Kidney (tissue), 14 donors: ENCODE results near the gene CEP57L1. TPM values are rescaled to one million over a fixed set of nuclear protein-coding genes. Genes with fewer than 3 reads are reported as not detected.

ENCODE experiments used
- DNase-seq, 5 donors: peaks; one replicate each; pipeline ENCODE4 v3.0.0-alpha.2; 2013 to 2020
- FAIRE-seq: peaks from 2 replicates; lab custom pipeline; 2012; peaks lifted over from hg19 to GRCh38; lab: Jason Lieb, UNC
- H3K27ac ChIP-seq, 2 donors: one replicate each; pipeline ENCODE4 v1.7.0; 2013; ENCODE audit warnings: low read depth in 2 of 2, low read length in 2 of 2, inconsistent platforms in 1 of 2
- H3K27me3 ChIP-seq: one replicate; pipeline ENCODE4 v1.7.1; 2013; ENCODE audit warnings: low read length, inconsistent platforms; ENCODE audit not compliant: control insufficient read depth, insufficient read depth
- H3K36me3 ChIP-seq, 3 donors: one replicate each; pipeline versions ENCODE4 v1.7.0 to v1.7.1; 2013; ENCODE audit warnings: low read length in 3 of 3, control low read depth in 1 of 3, inconsistent platforms in 1 of 3; ENCODE audit not compliant: insufficient read depth in 3 of 3, control insufficient read depth in 2 of 3
- H3K4me1 ChIP-seq, 3 donors: one replicate each; pipeline versions ENCODE4 v1.7.0 to v1.7.1; 2013; ENCODE audit warnings: low read length in 3 of 3, inconsistent platforms in 1 of 3, low read depth in 1 of 3; ENCODE audit not compliant: control insufficient read depth in 2 of 3, insufficient read depth in 2 of 3
- H3K4me3 ChIP-seq, 3 donors: one replicate each; pipeline versions ENCODE4 v1.7.0 to v1.8.1; 2013; ENCODE audit warnings: low read length in 3 of 3, control low read depth in 1 of 3, inconsistent platforms in 1 of 3
- H3K9ac ChIP-seq, 3 donors: one replicate each; pipeline versions ENCODE4 v1.7.0 to v1.7.1; 2013; ENCODE audit warnings: low read length in 3 of 3, control low read depth in 1 of 3, inconsistent platforms in 1 of 3
- H3K9me3 ChIP-seq, 3 donors: one replicate each; pipeline versions ENCODE4 v1.7.0 to v1.7.1; 2013; ENCODE audit warnings: low read length in 3 of 3, control low read depth in 1 of 3, inconsistent platforms in 1 of 3; ENCODE audit not compliant: control insufficient read depth in 2 of 3, insufficient read depth in 1 of 3
- intact Hi-C: fragments of 100-400 bp; cut with DNase I; formaldehyde crosslinking; loops from one replicate; pipeline ENCODE4 v1.11.1; 2022
- polyA plus RNA-seq: library from polyadenylated mRNA; stranded (reverse); fragments of 350-450 nt; fragmentation: Illumina TruSeq; extraction: RNeasy Lipid Tissue Mini Kit (QIAGEN cat#74804); gene quantifications from one replicate; pipeline ENCODE4 v1.2.3, GENCODE V29; 2014; ENCODE audit warnings: low read depth, low replicate concordance; ENCODE audit not compliant: insufficient read depth
- total RNA-seq: library from RNA; stranded (reverse); fragmentation: NEBNext Ultra II Directional; extraction: Animal tissue kit (Norgen Biotek cat#: 25700); gene quantifications from one replicate; pipeline ENCODE4 v1.2.1, GENCODE V29; 2021
- TF ChIP-seq, protein P1 (sequence below): IDR thresholded peaks from 3 replicates; pipeline ENCODE4 v1.5.1; 2012; ENCODE audit warnings: mild to moderate bottlenecking, moderate library complexity, borderline replicate concordance; ENCODE audit not compliant: insufficient read depth; ENCODE audit errors: extremely low read depth
- donor health status: control.
- donor health status: control.
- donor health status: control.
- donor health status: control.
- donor health status: control.
- donor health status: DM: yes; HTN: yes; CAD: no.
- donor health status: Normal renal cell carcinoma (clear cell type).

Gene CEP57L1
- total and polyA plus RNA-seq, 2 donors from 2014 or later: 6.3 to 10.6 TPM

DNA sequence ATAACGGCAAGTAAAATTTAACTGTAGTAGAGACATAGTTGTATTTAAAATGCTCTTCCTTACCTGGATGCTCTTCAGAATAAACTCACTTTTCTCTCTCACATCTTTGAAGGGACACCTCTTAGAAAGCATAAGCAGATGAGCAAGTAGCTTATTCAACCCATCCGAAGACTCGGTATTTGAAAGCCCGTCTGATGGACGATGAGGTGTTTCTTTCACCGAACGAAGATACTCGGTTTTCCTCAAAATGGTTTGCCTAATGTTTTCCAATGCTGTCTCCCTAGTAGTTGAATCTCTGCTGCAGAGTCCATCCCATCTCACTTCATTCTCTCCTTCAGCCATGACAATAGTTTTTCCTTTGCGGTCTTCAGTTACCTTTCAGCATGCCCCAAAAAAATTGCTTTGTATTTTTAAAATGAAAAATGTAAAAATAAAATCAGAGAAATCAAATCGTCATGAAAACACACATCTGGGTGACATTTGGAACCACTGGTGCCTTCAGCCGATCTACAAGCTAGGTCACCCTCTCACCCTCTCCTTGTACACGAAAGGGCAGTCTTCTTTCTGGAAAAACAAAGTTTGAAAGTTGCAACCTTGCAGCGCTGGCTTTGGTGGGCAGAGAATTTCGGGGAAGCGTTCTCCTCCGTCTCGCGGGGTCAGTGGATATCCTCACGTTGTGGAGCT is 1.4 kb upstream of the CEP57L1 start:
- Histone ChIP-seq H3K4me1 (peaks cover 0 to 9% (median 3%) of the 10 kb centered on the region in 3 donors), H3K9me3 (no peaks in the 10 kb centered on the region), H3K36me3 (no peaks in the 10 kb centered on the region), H3K27me3 (no peaks in the 10 kb centered on the region), H3K27ac (peak overlapping the region; percentile 99), H3K9ac (peak overlapping the region; percentile 20 to 90 (median 86)), H3K4me3 (peak overlapping the region; percentile 91 to 96 (median 94))
- DNase-seq (peak in 2 of 5 donors; percentile 37 to 53), FAIRE-seq (no peak)
- intact Hi-C loops: no loop called here
- TF ChIP-seq, protein P1, sequence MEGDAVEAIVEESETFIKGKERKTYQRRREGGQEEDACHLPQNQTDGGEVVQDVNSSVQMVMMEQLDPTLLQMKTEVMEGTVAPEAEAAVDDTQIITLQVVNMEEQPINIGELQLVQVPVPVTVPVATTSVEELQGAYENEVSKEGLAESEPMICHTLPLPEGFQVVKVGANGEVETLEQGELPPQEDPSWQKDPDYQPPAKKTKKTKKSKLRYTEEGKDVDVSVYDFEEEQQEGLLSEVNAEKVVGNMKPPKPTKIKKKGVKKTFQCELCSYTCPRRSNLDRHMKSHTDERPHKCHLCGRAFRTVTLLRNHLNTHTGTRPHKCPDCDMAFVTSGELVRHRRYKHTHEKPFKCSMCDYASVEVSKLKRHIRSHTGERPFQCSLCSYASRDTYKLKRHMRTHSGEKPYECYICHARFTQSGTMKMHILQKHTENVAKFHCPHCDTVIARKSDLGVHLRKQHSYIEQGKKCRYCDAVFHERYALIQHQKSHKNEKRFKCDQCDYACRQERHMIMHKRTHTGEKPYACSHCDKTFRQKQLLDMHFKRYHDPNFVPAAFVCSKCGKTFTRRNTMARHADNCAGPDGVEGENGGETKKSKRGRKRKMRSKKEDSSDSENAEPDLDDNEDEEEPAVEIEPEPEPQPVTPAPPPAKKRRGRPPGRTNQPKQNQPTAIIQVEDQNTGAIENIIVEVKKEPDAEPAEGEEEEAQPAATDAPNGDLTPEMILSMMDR: no peak

DNA sequence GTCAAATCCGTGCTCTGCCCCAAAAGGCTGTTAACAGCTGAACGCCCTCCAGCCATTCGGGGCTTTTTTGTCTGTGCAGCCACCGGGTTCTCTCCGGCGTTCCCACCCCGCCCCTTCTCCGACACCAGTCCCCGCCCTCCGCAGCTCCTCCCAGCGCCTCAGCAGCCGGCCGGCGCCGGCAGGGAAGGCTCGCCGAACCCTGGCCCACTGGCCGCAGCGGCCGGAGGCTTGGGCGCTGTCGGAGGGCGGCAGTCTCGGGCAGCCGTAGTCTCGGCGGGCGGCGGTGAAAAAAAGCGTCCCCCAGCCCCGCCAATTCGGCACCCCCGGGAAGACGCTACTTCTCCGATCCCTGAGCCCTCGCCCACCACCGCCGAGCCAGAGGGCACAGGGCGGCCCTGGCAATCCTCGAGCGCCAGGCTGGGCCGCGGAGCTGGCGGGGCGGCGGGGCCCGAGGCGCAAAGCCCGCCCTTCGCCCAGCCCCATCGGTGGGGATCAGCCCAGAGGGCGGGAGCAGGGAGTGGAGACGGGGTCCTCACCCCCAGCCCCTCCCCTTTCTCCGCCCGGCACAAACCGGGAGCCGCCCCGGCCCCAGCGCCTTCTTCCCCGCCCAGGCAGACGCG is 781 bp upstream of the CEP57L1 start, which contains the start of gene SESN1:
TSS of gene SESN1 (minus strand) at position 431 of the 620 bp plus-strand sequence. CDS start 773 bp downstream, outside the sequence.
- Histone ChIP-seq H3K4me3 (peak within 1 kb of the TSS; percentile 91 to 97 (median 94)), H3K9me3 (no peaks in the 10 kb centered on the region), H3K4me1 (peaks cover 0 to 9% (median 3%) of the 10 kb centered on the region in 3 donors), H3K9ac (peak within 1 kb of the TSS; percentile 90 to 97 (median 93)), H3K36me3 (no peaks in the 10 kb centered on the region), H3K27ac (peak within 1 kb of the TSS; percentile 99), H3K27me3 (no peaks in the 10 kb centered on the region)
- intact Hi-C loops: no loop called here
- peak; percentile 96 to 99 (median 97) for DNase-seq
- no peak for FAIRE-seq
- TF ChIP-seq, protein P1: no peak

DNA sequence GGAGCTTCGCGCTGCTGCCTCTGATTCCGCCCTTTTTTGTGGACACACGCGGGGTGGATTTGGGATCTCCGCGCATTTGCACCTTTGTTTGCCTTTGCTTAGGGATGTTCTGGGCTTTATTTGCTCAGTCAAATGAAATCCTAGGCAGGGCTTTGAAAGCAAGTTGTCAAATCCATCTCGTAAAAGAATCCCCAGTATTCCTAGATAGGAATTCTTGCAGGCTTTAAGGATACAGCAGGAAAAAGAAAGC is 453 bp downstream of the CEP57L1 start:
- H3K27me3 ChIP-seq: no peaks in the 10 kb centered on the region
- FAIRE-seq (no peak), DNase-seq (no peak)
- intact Hi-C loops: no loop called here
- peak overlapping the region; percentile 90 to 97 (median 93) for H3K9ac ChIP-seq
- TF ChIP-seq, protein P1: no peak
- no peaks in the 10 kb centered on the region for H3K9me3 ChIP-seq
- peak overlapping the region; percentile 99 for H3K27ac ChIP-seq
- H3K4me3 ChIP-seq: peak overlapping the region; percentile 91 to 97 (median 94)
- H3K36me3 ChIP-seq: no peaks in the 10 kb centered on the region
- H3K4me1 ChIP-seq: peaks cover 0 to 9% (median 3%) of the 10 kb centered on the region in 3 donors
